Smooth muscle cell (in vitro differentiated cells): ENCODE results near the gene MCCD1. TPM values are rescaled to one million over a fixed set of nuclear protein-coding genes. Genes with fewer than 3 reads are reported as not detected.

Experiments used
- DNase-seq: peaks from one replicate; lab custom pipeline; 2025; ENCODE audit not compliant: unreplicated experiment; lab: John Stamatoyannopoulos, UW
- H2AFZ ChIP-seq: fragments of 200-600 bp; sonication (generic); 2 replicates; pipeline ENCODE4 v1.6.0; 2016; ENCODE audit warnings: antibody characterized with exemption, low read depth, mild to moderate bottlenecking
- H3F3A ChIP-seq: fragments of 200-600 bp; sonication (generic); 2 replicates; pipeline ENCODE4 v1.6.0; 2017; ENCODE audit warnings: antibody characterized with exemption, low read depth
- H3K27ac ChIP-seq: fragments of 200-600 bp; sonication (generic); 2 replicates; pipeline ENCODE4 v1.5.1; 2016; ENCODE audit warnings: low read depth, mild to moderate bottlenecking
- H3K27me3 ChIP-seq: fragments of 200-600 bp; sonication (generic); 2 replicates; pipeline ENCODE4 v1.6.1; 2016; ENCODE audit warnings: low read depth, mild to moderate bottlenecking
- H3K36me3 ChIP-seq: fragments of 200-600 bp; sonication (generic); 2 replicates; pipeline ENCODE4 v1.5.1; 2016; ENCODE audit warnings: low read depth
- H3K4me1 ChIP-seq: fragments of 200-600 bp; sonication (generic); 2 replicates; pipeline ENCODE4 v1.5.1; 2016; ENCODE audit warnings: low read depth
- H3K4me2 ChIP-seq: fragments of 200-600 bp; sonication (generic); 2 replicates; pipeline ENCODE4 v1.6.0; 2016; ENCODE audit warnings: mild to moderate bottlenecking
- H3K4me3 ChIP-seq: fragments of 200-600 bp; sonication (generic); 2 replicates; pipeline ENCODE4 v1.5.1; 2016; ENCODE audit warnings: mild to moderate bottlenecking
- H3K79me2 ChIP-seq: fragments of 200-600 bp; sonication (generic); 2 replicates; pipeline ENCODE4 v1.6.0; 2016; ENCODE audit warnings: low read depth, mild to moderate bottlenecking
- H3K9ac ChIP-seq: fragments of 200-600 bp; sonication (generic); 2 replicates; pipeline ENCODE4 v1.6.0; 2016; ENCODE audit warnings: low read depth
- H3K9me3 ChIP-seq: fragments of 200-600 bp; sonication (generic); replicated peaks from 2 replicates; pipeline ENCODE4 v1.5.1; 2016; ENCODE audit warnings: low read depth
- H4K20me1 ChIP-seq: fragments of 200-600 bp; sonication (generic); 2 replicates; pipeline ENCODE4 v1.6.0; 2016; ENCODE audit warnings: low read depth
- WGBS: methylation state at CpG from one replicate; pipeline ENCODE4 v1.1.7; 2016; ENCODE audit warnings: low lambda C conversion rate; 5-methylcytosine and 5-hydroxymethylcytosine counted together
- polyA plus RNA-seq: library from polyadenylated mRNA; unstranded; fragments of >200 nt; fragmentation: Nextera tagmentation; extraction: Ambion mirVana; gene quantifications from 2 replicates; pipeline ENCODE4 v1.2.1, GENCODE V29; 2016
- total RNA-seq: library from RNA; depleted of rRNA; stranded (reverse); fragments of >200 nt; gene quantifications from 2 replicates; pipeline ENCODE4 v1.2.3, GENCODE V29; 2014
- TF ChIP-seq, protein P1 (sequence below): fragments of 200-600 bp; sonication (generic); IDR thresholded peaks from 2 replicates; pipeline ENCODE4 v1.5.1; 2017; ENCODE audit warnings: borderline replicate concordance, mild to moderate bottlenecking, antibody characterized with exemption; ENCODE audit not compliant: insufficient read depth, poor library complexity, severe bottlenecking

Gene MCCD1
- total and polyA plus RNA-seq, 2 experiments from 2014 or later: not detected

GRCh38 chr6:31531771-31532643, 3.2 kb downstream of the MCCD1 start:
- H3K27ac ChIP-seq: no peak overlapping the region
- H3K9me3 ChIP-seq: no peaks in the 10 kb centered on the region
- H3K27me3 ChIP-seq: no peaks in the 10 kb centered on the region
- no peak overlapping the region for H3K4me3 ChIP-seq
- H3K36me3 ChIP-seq: peaks cover 27% of the 10 kb centered on the region
- TF ChIP-seq, protein P1, sequence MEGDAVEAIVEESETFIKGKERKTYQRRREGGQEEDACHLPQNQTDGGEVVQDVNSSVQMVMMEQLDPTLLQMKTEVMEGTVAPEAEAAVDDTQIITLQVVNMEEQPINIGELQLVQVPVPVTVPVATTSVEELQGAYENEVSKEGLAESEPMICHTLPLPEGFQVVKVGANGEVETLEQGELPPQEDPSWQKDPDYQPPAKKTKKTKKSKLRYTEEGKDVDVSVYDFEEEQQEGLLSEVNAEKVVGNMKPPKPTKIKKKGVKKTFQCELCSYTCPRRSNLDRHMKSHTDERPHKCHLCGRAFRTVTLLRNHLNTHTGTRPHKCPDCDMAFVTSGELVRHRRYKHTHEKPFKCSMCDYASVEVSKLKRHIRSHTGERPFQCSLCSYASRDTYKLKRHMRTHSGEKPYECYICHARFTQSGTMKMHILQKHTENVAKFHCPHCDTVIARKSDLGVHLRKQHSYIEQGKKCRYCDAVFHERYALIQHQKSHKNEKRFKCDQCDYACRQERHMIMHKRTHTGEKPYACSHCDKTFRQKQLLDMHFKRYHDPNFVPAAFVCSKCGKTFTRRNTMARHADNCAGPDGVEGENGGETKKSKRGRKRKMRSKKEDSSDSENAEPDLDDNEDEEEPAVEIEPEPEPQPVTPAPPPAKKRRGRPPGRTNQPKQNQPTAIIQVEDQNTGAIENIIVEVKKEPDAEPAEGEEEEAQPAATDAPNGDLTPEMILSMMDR: no peak
- peaks cover 77% of the 10 kb centered on the region for H4K20me1 ChIP-seq
- no peak overlapping the region for H3K4me2 ChIP-seq
- no peaks in the 10 kb centered on the region for H3K4me1 ChIP-seq
- H2AFZ ChIP-seq: no peak overlapping the region
- H3K9ac ChIP-seq: no peak overlapping the region
- peaks cover 32% of the 10 kb centered on the region for H3F3A ChIP-seq
- 85% methylated on average over 9 of the region's 9 CpGs for WGBS
- no peak for DNase-seq
- peaks cover 18% of the 10 kb centered on the region for H3K79me2 ChIP-seq

GRCh38 chr6:31532644-31533454, 4.1 kb downstream of the MCCD1 start:
- H3K36me3 ChIP-seq: peaks cover 27% of the 10 kb centered on the region
- peaks cover 86% of the 10 kb centered on the region for H4K20me1 ChIP-seq
- 90% methylated on average over 9 of the region's 9 CpGs for WGBS
- H3K9me3 ChIP-seq: no peaks in the 10 kb centered on the region
- no peak for DNase-seq
- no peaks in the 10 kb centered on the region for H3K27me3 ChIP-seq
- no peak overlapping the region for H2AFZ ChIP-seq
- TF ChIP-seq, protein P1: no peak
- no peaks in the 10 kb centered on the region for H3K4me1 ChIP-seq
- H3F3A ChIP-seq: peaks cover 32% of the 10 kb centered on the region
- H3K4me3 ChIP-seq: no peak overlapping the region
- no peak overlapping the region for H3K27ac ChIP-seq
- H3K79me2 ChIP-seq: peaks cover 26% of the 10 kb centered on the region
- no peak overlapping the region for H3K4me2 ChIP-seq
- H3K9ac ChIP-seq: no peak overlapping the region

DNA sequence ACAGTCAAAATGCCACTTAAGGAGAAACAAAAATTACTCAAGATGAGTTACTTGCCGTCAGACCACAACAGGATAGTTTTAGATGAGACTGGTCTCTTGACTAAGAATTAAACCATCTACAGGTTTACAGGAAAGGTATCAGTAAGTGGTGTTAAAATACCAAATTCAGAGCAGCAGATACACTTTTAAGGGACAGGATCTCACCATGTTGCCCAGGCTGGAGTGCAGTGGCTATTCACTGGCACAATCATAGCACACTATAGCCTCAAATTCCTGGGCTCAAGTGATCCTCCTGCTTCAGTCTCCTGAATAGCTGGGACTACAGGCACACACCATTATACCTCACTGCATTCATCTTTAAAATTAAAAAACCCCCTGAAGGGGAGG, 4.7 kb downstream of the MCCD1 start:
- Histone ChIP-seq H3K27me3 (no peaks in the 10 kb centered on the region), H3K36me3 (peaks cover 27% of the 10 kb centered on the region), H3K9ac (no peak overlapping the region), H4K20me1 (peaks cover 92% of the 10 kb centered on the region), H3K4me3 (no peak overlapping the region), H3K79me2 (peaks cover 32% of the 10 kb centered on the region), H3K4me1 (no peaks in the 10 kb centered on the region), H3K27ac (no peak overlapping the region), H3F3A (peaks cover 32% of the 10 kb centered on the region), H3K4me2 (no peak overlapping the region), H3K9me3 (no peaks in the 10 kb centered on the region), H2AFZ (no peak overlapping the region)
- DNase-seq: no peak
- TF ChIP-seq, protein P1: no peak
- 95% methylated on average over 1 of the region's 1 CpG for WGBS
